NT2/D1 (cell line): ENCODE results near the gene RNU6-7.

Experiments
- SUZ12 ChIP-seq: IDR thresholded peaks from 2 replicates; pipeline ENCODE4 v1.6.1; 2011; ENCODE audit not compliant: insufficient read length, insufficient read depth; ENCODE audit errors: extremely low read depth
- YY1 ChIP-seq: IDR thresholded peaks from 2 replicates; pipeline ENCODE4 v1.6.1; 2011; ENCODE audit not compliant: insufficient read length, insufficient read depth
- ZNF274 ChIP-seq: IDR thresholded peaks from 2 replicates; pipeline ENCODE4 v1.6.1; 2011; ENCODE audit warnings: mild to moderate bottlenecking, low read depth, low read length

- no peak for TF ChIP-seq YY1
- TF ChIP-seq SUZ12 = no peak
- TF ChIP-seq ZNF274 = no peak
Measured at GRCh38 chr14:32212833-32213232, 11.0 kb downstream of the RNU6-7 start.
